ENCODE data around the gene PANK2.

GRCh38 chr20:3843490-3843889 is 45.7 kb upstream of the PANK2 start:
- TF ChIP-seq POLR2A (IDR thresholded peaks at IDR 0.05) (no peak), POLR2AphosphoS5 (IDR thresholded peaks at IDR 0.05) (no peak), CTCF (IDR thresholded peaks at IDR 0.05 in 8 of 11, conservative IDR thresholded peaks at IDR 0.05 in 3 of 11) (no peak)

Measured in spleen (tissue), 7 donors.